Measurements from ENCODE around the gene CCDC174.

CCDC174 gene

GRCh38 chr3:14680115-14680514 lies 28.6 kb downstream of the CCDC174 start:
- H3K27me3 ChIP-seq (ENCODE audit: low read depth), result no peaks in the 10 kb centered on the region
- no peaks in the 10 kb centered on the region for H3K4me1 ChIP-seq
- in situ Hi-C loops (cut with MboI; ENCODE audit: low sequenced_read_pairs), result no loop called here
- DNase-seq (ENCODE audit: low spot score in 2 of 2), result no peak
- H3K36me3 ChIP-seq (replicated peaks), result no peaks in the 10 kb centered on the region
- H3K4me3 ChIP-seq, result no peak overlapping the region
- H3K9me3 ChIP-seq, result no peaks in the 10 kb centered on the region; the same call in 1 of the 2 replicates

- Histone ChIP-seq H3K4me3 (no peak overlapping the region), H3K4me1 (no peaks in the 10 kb centered on the region), H3K9me3 (no peaks in the 10 kb centered on the region; the same call in 1 of the 2 replicates), H3K27me3 (ENCODE audit: low read depth) (no peaks in the 10 kb centered on the region), H3K36me3 (replicated peaks) (no peaks in the 10 kb centered on the region)
- DNase-seq (ENCODE audit: low spot score in 2 of 2), result peak in 1 of 2 experiments; percentile 21
- in situ Hi-C loops (cut with MboI; ENCODE audit: low sequenced_read_pairs), result no loop called here
Measured at GRCh38 chr3:14680716-14681115, 29.2 kb downstream of the CCDC174 start.

- no peaks in the 10 kb centered on the region for H3K4me1 ChIP-seq
- no peak for DNase-seq (ENCODE audit: low spot score in 2 of 2)
- H3K27me3 ChIP-seq (ENCODE audit: low read depth), result no peaks in the 10 kb centered on the region; the same call in 1 of the 2 replicates
- in situ Hi-C loops (cut with MboI; ENCODE audit: low sequenced_read_pairs), result no loop called here
- no peaks in the 10 kb centered on the region for H3K36me3 ChIP-seq (replicated peaks)
- no peak overlapping the region for H3K4me3 ChIP-seq
- H3K9me3 ChIP-seq, result no peaks in the 10 kb centered on the region; the same call in 1 of the 2 replicates
Measured at GRCh38 chr3:14684447-14684846, 32.9 kb downstream of the CCDC174 start.

GRCh38 chr3:14685179-14685578 lies 33.6 kb downstream of the CCDC174 start:
- Histone ChIP-seq H3K27me3 (ENCODE audit: low read depth) (no peaks in the 10 kb centered on the region; the same call in 1 of the 2 replicates), H3K4me1 (no peaks in the 10 kb centered on the region), H3K9me3 (no peaks in the 10 kb centered on the region), H3K4me3 (no peak overlapping the region), H3K36me3 (replicated peaks) (no peaks in the 10 kb centered on the region)
- in situ Hi-C loops (cut with MboI; ENCODE audit: low sequenced_read_pairs), result no loop called here
- no peak for DNase-seq (ENCODE audit: low spot score in 2 of 2)

- H3K4me3 ChIP-seq, result no peak overlapping the region
- no peaks in the 10 kb centered on the region for H3K9me3 ChIP-seq
- no peak for DNase-seq (ENCODE audit: low spot score in 2 of 2)
- in situ Hi-C loops (cut with MboI; ENCODE audit: low sequenced_read_pairs), result no loop called here
- H3K27me3 ChIP-seq (ENCODE audit: low read depth), result no peaks in the 10 kb centered on the region; the same call in 1 of the 2 replicates
- H3K4me1 ChIP-seq, result no peaks in the 10 kb centered on the region
- H3K36me3 ChIP-seq (replicated peaks), result no peaks in the 10 kb centered on the region
Measured at GRCh38 chr3:14687360-14687759, 35.8 kb downstream of the CCDC174 start.

- Histone ChIP-seq H3K9me3 (peaks cover 3% of the 10 kb centered on the region; the same call in 1 of the 2 replicates), H3K27me3 (ENCODE audit: low read depth) (no peaks in the 10 kb centered on the region; the same call in 1 of the 2 replicates), H3K4me1 (no peaks in the 10 kb centered on the region), H3K4me3 (no peak overlapping the region), H3K36me3 (replicated peaks) (no peaks in the 10 kb centered on the region)
- DNase-seq (ENCODE audit: low spot score in 2 of 2), result no peak
- in situ Hi-C loops (cut with MboI; ENCODE audit: low sequenced_read_pairs), result no loop called here
Measured at GRCh38 chr3:14688525-14688924, 37.0 kb downstream of the CCDC174 start.

- DNase-seq (ENCODE audit: low spot score in 2 of 2), result no peak
- Histone ChIP-seq H3K27me3 (ENCODE audit: low read depth) (no peaks in the 10 kb centered on the region; the same call in 1 of the 2 replicates), H3K4me3 (no peak overlapping the region), H3K36me3 (replicated peaks) (no peaks in the 10 kb centered on the region), H3K9me3 (peaks cover 3% of the 10 kb centered on the region; the same call in 1 of the 2 replicates), H3K4me1 (no peaks in the 10 kb centered on the region)
- in situ Hi-C loops (cut with MboI; ENCODE audit: low sequenced_read_pairs), result no loop called here
Measured at GRCh38 chr3:14689247-14689980, 37.9 kb downstream of the CCDC174 start.

- Histone ChIP-seq H3K4me1 (no peaks in the 10 kb centered on the region), H3K9me3 (peaks cover 3% of the 10 kb centered on the region; the same call in 1 of the 2 replicates), H3K4me3 (no peak overlapping the region), H3K36me3 (replicated peaks) (no peaks in the 10 kb centered on the region), H3K27me3 (ENCODE audit: low read depth) (no peaks in the 10 kb centered on the region; the same call in 1 of the 2 replicates)
- DNase-seq (ENCODE audit: low spot score in 2 of 2), result no peak
- in situ Hi-C loops (cut with MboI; ENCODE audit: low sequenced_read_pairs), result no loop called here
Measured at GRCh38 chr3:14691239-14691638, 39.7 kb downstream of the CCDC174 start.

GRCh38 chr3:14691719-14692118 lies 40.2 kb downstream of the CCDC174 start:
- H3K27me3 ChIP-seq (ENCODE audit: low read depth), result no peaks in the 10 kb centered on the region; the same call in 1 of the 2 replicates
- DNase-seq (ENCODE audit: low spot score in 2 of 2), result no peak
- H3K9me3 ChIP-seq, result peaks cover 3% of the 10 kb centered on the region; the same call in 1 of the 2 replicates
- in situ Hi-C loops (cut with MboI; ENCODE audit: low sequenced_read_pairs), result no loop called here
- no peaks in the 10 kb centered on the region for H3K4me1 ChIP-seq
- H3K36me3 ChIP-seq (replicated peaks), result no peaks in the 10 kb centered on the region
- no peak overlapping the region for H3K4me3 ChIP-seq

GRCh38 chr3:14698601-14699244 lies 47.2 kb downstream of the CCDC174 start:
- Histone ChIP-seq H3K4me1 (no peaks in the 10 kb centered on the region), H3K4me3 (no peak overlapping the region), H3K9me3 (no peaks in the 10 kb centered on the region), H3K36me3 (replicated peaks) (no peaks in the 10 kb centered on the region), H3K27me3 (ENCODE audit: low read depth) (no peaks in the 10 kb centered on the region)
- in situ Hi-C loops (cut with MboI; ENCODE audit: low sequenced_read_pairs), result no loop called here
- DNase-seq (ENCODE audit: low spot score in 2 of 2), result no peak

- in situ Hi-C loops (cut with MboI; ENCODE audit: low sequenced_read_pairs), result no loop called here
- DNase-seq (ENCODE audit: low spot score in 2 of 2), result no peak
- Histone ChIP-seq H3K9me3 (no peaks in the 10 kb centered on the region), H3K4me1 (no peaks in the 10 kb centered on the region), H3K27me3 (ENCODE audit: low read depth) (no peaks in the 10 kb centered on the region), H3K36me3 (replicated peaks) (no peaks in the 10 kb centered on the region), H3K4me3 (no peak overlapping the region)
Measured at GRCh38 chr3:14699643-14700042, 48.1 kb downstream of the CCDC174 start.

GRCh38 chr3:14700891-14701290 lies 49.3 kb downstream of the CCDC174 start:
- Histone ChIP-seq H3K36me3 (replicated peaks) (no peaks in the 10 kb centered on the region), H3K27me3 (ENCODE audit: low read depth) (no peaks in the 10 kb centered on the region), H3K4me3 (no peak overlapping the region), H3K9me3 (no peaks in the 10 kb centered on the region), H3K4me1 (no peaks in the 10 kb centered on the region)
- in situ Hi-C loops (cut with MboI; ENCODE audit: low sequenced_read_pairs), result no loop called here
- DNase-seq (ENCODE audit: low spot score in 2 of 2), result no peak

- Histone ChIP-seq H3K36me3 (replicated peaks) (no peaks in the 10 kb centered on the region), H3K9me3 (no peaks in the 10 kb centered on the region), H3K4me1 (no peaks in the 10 kb centered on the region), H3K4me3 (no peak overlapping the region), H3K27me3 (ENCODE audit: low read depth) (no peaks in the 10 kb centered on the region)
- in situ Hi-C loops (cut with MboI; ENCODE audit: low sequenced_read_pairs), result no loop called here
- no peak for DNase-seq (ENCODE audit: low spot score in 2 of 2)
Measured at GRCh38 chr3:14701676-14702075, 50.1 kb downstream of the CCDC174 start.

- DNase-seq (ENCODE audit: low spot score in 2 of 2), result no peak
- no peaks in the 10 kb centered on the region for H3K9me3 ChIP-seq
- in situ Hi-C loops (cut with MboI; ENCODE audit: low sequenced_read_pairs), result no loop called here
Measured at GRCh38 chr3:14703128-14703750, 51.7 kb downstream of the CCDC174 start.

More at GRCh38 chr3:14703128-14703750, 51.7 kb downstream of the CCDC174 start:
- H3K36me3 ChIP-seq (replicated peaks), result no peaks in the 10 kb centered on the region
- H3K4me1 ChIP-seq, result no peaks in the 10 kb centered on the region
- H3K4me3 ChIP-seq, result no peak overlapping the region
- no peaks in the 10 kb centered on the region for H3K27me3 ChIP-seq (ENCODE audit: low read depth)

All from HAP-1 (cell line).